ENCODE data around the gene MYH11.

DNA sequence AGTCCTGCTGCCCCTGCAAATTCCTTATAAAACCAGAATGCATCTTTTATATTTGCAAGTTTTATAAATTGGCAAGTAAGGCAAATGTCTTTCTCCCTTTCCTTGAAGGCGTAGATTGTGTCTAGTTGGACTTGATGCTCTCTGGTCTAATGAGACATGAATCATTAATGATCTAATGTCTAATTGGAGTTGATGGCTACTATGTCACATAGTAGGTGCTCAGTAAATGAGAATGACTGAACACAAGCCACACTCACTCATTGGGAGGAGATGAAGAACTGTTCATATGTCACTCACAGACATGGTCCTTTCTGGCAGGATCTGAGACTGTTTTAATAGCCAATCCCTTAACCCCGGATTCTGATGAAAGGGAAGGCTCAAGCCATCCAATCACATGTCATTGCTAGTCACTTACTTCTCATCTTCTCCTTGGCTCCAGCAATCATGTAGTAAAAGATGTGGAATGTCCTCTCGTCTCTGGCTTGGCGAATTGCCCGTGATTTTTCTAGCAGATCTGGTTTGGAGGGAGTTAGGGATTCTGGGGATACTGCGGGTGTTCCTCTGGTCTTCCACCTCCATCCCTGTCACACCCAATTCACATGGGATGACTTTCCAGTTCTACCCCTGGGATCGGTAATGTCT, 81.0 kb downstream of the MYH11 start:
- no peak for TF ChIP-seq EZH2 (IDR thresholded peaks at IDR 0.05; ENCODE audit: borderline replicate concordance, low read length)
- TF ChIP-seq, protein P1, sequence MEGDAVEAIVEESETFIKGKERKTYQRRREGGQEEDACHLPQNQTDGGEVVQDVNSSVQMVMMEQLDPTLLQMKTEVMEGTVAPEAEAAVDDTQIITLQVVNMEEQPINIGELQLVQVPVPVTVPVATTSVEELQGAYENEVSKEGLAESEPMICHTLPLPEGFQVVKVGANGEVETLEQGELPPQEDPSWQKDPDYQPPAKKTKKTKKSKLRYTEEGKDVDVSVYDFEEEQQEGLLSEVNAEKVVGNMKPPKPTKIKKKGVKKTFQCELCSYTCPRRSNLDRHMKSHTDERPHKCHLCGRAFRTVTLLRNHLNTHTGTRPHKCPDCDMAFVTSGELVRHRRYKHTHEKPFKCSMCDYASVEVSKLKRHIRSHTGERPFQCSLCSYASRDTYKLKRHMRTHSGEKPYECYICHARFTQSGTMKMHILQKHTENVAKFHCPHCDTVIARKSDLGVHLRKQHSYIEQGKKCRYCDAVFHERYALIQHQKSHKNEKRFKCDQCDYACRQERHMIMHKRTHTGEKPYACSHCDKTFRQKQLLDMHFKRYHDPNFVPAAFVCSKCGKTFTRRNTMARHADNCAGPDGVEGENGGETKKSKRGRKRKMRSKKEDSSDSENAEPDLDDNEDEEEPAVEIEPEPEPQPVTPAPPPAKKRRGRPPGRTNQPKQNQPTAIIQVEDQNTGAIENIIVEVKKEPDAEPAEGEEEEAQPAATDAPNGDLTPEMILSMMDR (IDR thresholded peaks at IDR 0.05; ENCODE audit: low read length) = no peak

Measured in OCI-LY1 (cell line).